Neural crest cell (in vitro differentiated cells): ENCODE data around the gene TWIST2. TPM values are rescaled to one million over a fixed set of nuclear protein-coding genes. Genes with fewer than 3 reads are reported as not detected.

Source experiments
- DNase-seq: peaks from one replicate; pipeline ENCODE4 v3.0.0; 2021; ENCODE audit warnings: low read depth, mixed read lengths, low spot score
- H3K27ac Mint-ChIP-seq: one replicate; pipeline ENCODE4 v1.8.0; 2021; ENCODE audit warnings: mild to moderate bottlenecking, mixed read lengths; ENCODE audit not compliant: unreplicated experiment
- H3K27me3 Mint-ChIP-seq: 2 replicates; pipeline ENCODE4 v1.8.0; 2021; ENCODE audit warnings: low read depth, mild to moderate bottlenecking, mixed read lengths
- H3K36me3 Mint-ChIP-seq: 2 replicates; pipeline ENCODE4 v1.8.0; 2021; ENCODE audit warnings: low read depth, mild to moderate bottlenecking, mixed read lengths
- H3K4me1 Mint-ChIP-seq: 2 replicates; pipeline ENCODE4 v1.8.0; 2021; ENCODE audit warnings: mixed read lengths
- H3K4me3 Mint-ChIP-seq: one replicate; pipeline ENCODE4 v1.8.0; 2021; ENCODE audit warnings: mild to moderate bottlenecking, mixed read lengths
- H3K9me3 Mint-ChIP-seq: 2 replicates; pipeline ENCODE4 v1.8.0; 2021; ENCODE audit warnings: mixed read lengths
- total RNA-seq: library from RNA; stranded (reverse); gene quantifications from 2 replicates; pipeline ENCODE4 v1.2.1, GENCODE V29; 2021
- TF ChIP-seq, protein P1 (sequence below): fragments of 200-600 bp; sonication (generic); conservative IDR thresholded peaks from 2 replicates; pipeline ENCODE4 v1.5.0; 2021; ENCODE audit warnings: antibody characterized with exemption, mild to moderate bottlenecking

TWIST2 gene
- total RNA-seq, 1 donor from 2014 or later = 0.96 TPM

DNA sequence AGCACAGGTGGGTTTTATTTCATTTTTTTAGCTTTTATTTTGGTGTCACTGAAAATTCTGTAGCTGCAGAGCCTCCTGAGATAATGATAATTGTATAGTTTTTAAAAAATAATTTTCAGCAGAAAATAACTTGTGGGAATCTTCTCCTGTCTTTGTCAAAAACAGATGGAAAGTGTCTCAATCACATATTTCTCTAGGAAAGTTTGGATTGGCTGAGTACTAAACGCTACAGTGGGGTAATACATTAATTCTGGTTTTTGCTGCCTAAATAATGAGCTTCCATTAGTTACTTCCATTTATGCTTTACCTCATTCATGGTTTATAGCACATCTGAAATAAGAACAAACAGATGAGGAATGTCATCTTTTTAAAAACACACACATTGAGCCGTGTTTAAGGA lies 2.2 kb downstream of the TWIST2 start:
- Mint-ChIP-seq H3K4me3 (no peak overlapping the region), H3K27ac (no peak overlapping the region), H3K4me1 (peaks cover 25% of the 10 kb centered on the region), H3K36me3 (no peaks in the 10 kb centered on the region), H3K9me3 (no peaks in the 10 kb centered on the region), H3K27me3 (peaks cover 89% of the 10 kb centered on the region)
- TF ChIP-seq, protein P1, sequence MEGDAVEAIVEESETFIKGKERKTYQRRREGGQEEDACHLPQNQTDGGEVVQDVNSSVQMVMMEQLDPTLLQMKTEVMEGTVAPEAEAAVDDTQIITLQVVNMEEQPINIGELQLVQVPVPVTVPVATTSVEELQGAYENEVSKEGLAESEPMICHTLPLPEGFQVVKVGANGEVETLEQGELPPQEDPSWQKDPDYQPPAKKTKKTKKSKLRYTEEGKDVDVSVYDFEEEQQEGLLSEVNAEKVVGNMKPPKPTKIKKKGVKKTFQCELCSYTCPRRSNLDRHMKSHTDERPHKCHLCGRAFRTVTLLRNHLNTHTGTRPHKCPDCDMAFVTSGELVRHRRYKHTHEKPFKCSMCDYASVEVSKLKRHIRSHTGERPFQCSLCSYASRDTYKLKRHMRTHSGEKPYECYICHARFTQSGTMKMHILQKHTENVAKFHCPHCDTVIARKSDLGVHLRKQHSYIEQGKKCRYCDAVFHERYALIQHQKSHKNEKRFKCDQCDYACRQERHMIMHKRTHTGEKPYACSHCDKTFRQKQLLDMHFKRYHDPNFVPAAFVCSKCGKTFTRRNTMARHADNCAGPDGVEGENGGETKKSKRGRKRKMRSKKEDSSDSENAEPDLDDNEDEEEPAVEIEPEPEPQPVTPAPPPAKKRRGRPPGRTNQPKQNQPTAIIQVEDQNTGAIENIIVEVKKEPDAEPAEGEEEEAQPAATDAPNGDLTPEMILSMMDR = no peak
- no peak for DNase-seq

DNA sequence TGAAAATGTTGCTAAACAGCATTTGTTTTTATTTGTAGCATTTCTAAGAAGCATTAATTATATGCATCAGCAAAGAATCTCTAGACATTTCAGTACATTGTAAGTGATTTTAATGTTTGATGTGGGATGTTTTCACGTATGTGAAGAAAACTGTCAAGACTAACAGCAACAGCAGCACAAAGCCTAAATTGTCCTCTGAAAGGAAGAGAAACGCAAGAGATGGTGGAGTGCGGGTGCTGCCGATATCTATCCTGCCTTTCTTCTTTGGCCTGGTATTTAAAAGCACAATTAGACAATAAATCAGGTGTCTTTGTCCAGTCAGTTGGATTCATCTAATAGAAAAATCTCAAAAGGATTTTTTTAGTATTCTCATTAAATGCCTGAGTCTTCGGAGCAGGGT lies 3.1 kb downstream of the TWIST2 start:
- Mint-ChIP-seq H3K36me3 (no peaks in the 10 kb centered on the region), H3K27ac (no peak overlapping the region), H3K4me3 (no peak overlapping the region), H3K9me3 (no peaks in the 10 kb centered on the region), H3K4me1 (peaks cover 18% of the 10 kb centered on the region), H3K27me3 (peaks cover 83% of the 10 kb centered on the region)
- no peak for DNase-seq
- TF ChIP-seq, protein P1 = no peak

GRCh38 chr2:238851761-238852160 lies 3.9 kb downstream of the TWIST2 start:
- Mint-ChIP-seq H3K36me3 (no peaks in the 10 kb centered on the region), H3K4me1 (peaks cover 15% of the 10 kb centered on the region), H3K27ac (no peak overlapping the region), H3K4me3 (no peak overlapping the region), H3K27me3 (peaks cover 76% of the 10 kb centered on the region), H3K9me3 (no peaks in the 10 kb centered on the region)
- TF ChIP-seq, protein P1 = no peak
- DNase-seq = no peak

DNA sequence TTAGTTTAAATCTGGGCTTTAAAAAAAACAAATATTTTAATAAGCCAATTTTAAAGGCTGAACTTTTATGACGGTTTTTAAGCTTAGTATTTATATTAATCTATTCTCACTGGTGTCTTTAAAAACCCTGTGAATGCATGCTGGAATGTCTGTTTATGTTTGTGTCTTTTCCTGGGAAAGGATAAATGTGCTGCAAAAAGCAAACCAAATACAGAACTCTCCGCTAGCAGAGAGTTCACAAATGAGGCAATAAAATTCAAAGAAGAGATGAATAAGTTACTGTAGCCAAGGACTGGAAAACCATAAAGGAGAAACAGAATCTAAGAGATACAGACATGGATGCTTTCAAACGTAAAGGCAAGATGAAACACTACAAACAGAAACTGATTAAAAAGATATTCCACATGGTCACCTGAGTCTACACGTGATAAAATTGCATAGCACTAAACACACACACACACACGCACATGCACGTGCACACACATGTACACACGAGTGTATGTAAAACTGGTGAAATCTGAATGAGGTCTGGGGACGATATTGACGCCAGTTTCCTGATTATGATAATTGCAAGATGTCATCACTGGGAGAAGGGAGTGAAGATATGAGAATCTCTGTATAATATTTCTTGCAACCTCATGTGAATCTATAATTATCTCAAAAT lies 4.5 kb downstream of the TWIST2 start:
- Mint-ChIP-seq H3K4me3 (no peak overlapping the region), H3K27me3 (peaks cover 73% of the 10 kb centered on the region), H3K27ac (no peak overlapping the region), H3K36me3 (no peaks in the 10 kb centered on the region), H3K4me1 (peaks cover 15% of the 10 kb centered on the region), H3K9me3 (no peaks in the 10 kb centered on the region)
- DNase-seq = no peak
- TF ChIP-seq, protein P1 = no peak

DNA sequence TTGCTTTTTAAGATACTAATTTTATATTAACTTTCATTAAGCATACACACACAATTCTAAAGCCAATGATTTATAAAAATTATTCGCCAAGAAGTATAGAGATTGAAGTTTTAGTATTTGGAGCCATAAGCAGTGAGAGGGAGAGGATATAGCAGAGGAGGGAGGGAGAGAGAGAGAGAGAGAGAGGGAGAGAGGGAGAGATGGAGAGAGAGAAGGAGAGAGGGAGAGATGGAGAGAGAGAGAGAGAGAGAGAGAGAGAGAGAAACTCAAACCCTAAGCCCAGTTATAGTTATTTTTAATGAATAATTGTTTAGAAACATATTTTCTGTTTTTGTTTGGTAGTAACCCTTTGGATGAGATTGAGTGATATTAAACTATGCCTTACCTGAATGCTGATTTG lies 5.3 kb downstream of the TWIST2 start:
- H3K27me3 Mint-ChIP-seq = peaks cover 65% of the 10 kb centered on the region

More for the DNA sequence above, 5.3 kb downstream of the TWIST2 start:
- no peak overlapping the region for H3K4me3 Mint-ChIP-seq
- H3K27ac Mint-ChIP-seq = no peak overlapping the region
- no peaks in the 10 kb centered on the region for H3K9me3 Mint-ChIP-seq
- H3K36me3 Mint-ChIP-seq = no peaks in the 10 kb centered on the region
- TF ChIP-seq, protein P1 = no peak
- H3K4me1 Mint-ChIP-seq = peaks cover 15% of the 10 kb centered on the region
- DNase-seq = no peak
